ENCODE data around the gene HTN1.
"Not testable (repeated sequence)": the region's sequence is repeated elsewhere in the genome, so short reads cannot be mapped to it uniquely, and the experiment has no call there.

DNA sequence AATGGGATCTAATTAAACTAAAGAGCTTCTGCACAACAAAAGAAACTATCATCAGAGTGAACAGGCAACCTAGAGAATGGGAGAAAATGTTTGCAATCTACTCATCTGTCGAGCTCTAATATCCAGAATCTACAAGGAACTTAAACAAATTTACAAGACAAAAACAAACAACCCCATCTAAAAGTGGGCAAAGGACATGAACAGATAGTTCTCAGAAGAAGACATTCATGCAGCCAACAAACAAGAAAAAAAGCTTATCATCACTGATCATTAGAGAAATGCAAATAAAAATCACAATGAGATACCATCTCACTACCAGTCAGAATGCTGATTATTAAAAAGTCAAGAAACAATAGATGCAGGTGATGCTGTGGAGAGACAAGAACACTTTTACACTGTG, 6.3 kb downstream of the HTN1 start:
- not testable (repeated sequence) for TF ChIP-seq EZH2phosphoT487 (IDR thresholded peaks at IDR 0.05; ENCODE audit: borderline replicate concordance); ZNF274 (IDR thresholded peaks at IDR 0.05; ENCODE audit: low read depth, low read length); RAD21 (IDR thresholded peaks at IDR 0.05; ENCODE audit: low read depth); CTCF (IDR thresholded peaks at IDR 0.05 in 2 of 3, conservative IDR thresholded peaks at IDR 0.05 in 1 of 3; ENCODE audit: borderline replicate concordance in 1 of 3, insufficient read depth in 1 of 3, low read depth in 2 of 3, low read length in 2 of 3); EZH2 (IDR thresholded peaks at IDR 0.05)

Measured in HCT116 (cell line).